ENCODE results near the gene SULT1C4.

The SULT1C4 gene

DNA sequence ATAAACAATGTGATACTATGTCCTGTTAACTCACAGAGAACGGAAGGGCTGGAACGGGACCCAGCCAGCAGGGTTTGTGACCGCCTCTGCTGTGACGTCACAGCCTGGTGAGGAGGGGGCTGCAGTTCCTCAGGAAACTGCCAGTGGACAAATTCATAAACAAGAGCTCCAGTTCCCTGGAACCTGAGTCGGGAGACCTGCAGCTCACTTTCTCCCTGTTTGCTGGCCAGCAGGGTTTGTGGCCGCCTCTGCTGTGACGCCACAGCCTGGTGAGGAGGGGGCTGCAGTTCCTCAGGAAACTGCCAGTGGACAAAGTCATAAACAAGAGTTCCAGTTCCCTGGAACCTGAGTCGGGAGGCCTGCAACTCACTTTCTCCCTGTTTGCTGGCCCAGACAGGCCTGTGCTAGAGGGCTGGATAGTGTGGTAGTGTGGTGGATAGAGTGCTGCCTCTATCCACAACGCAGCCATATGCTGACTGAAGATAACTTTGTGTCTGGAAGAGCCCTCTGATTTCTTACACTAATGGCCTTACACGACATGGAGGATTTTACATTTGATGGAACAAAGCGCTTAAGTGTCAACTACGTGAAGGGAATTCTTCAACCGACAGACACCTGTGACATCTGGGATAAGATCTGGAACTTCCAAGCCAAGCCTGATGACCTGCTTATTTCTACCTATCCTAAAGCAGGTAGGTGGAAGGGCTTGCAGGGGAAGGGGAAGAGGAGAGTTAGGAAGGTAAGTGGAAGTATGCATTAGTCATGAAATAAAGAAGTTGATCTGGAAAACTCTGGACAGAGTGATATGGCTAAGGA, at the start of gene SULT1C4:
TSS of gene SULT1C4 (plus strand) at position 140 of the 816 bp plus-strand sequence. CDS start at position 524, 384 bp downstream.
- DNase-seq (ENCODE audit: low spot score): no peak
- in situ Hi-C loops (cut with MboI; ENCODE audit: low pct_unique_long_range_greater_than_20kb, low sequenced_read_pairs, unreplicated experiment): loop anchor here (25.0 kb wide), 1 partner anchor 209 kb away; no protein-coding TSS in a partner anchor
- TF ChIP-seq, protein P1, sequence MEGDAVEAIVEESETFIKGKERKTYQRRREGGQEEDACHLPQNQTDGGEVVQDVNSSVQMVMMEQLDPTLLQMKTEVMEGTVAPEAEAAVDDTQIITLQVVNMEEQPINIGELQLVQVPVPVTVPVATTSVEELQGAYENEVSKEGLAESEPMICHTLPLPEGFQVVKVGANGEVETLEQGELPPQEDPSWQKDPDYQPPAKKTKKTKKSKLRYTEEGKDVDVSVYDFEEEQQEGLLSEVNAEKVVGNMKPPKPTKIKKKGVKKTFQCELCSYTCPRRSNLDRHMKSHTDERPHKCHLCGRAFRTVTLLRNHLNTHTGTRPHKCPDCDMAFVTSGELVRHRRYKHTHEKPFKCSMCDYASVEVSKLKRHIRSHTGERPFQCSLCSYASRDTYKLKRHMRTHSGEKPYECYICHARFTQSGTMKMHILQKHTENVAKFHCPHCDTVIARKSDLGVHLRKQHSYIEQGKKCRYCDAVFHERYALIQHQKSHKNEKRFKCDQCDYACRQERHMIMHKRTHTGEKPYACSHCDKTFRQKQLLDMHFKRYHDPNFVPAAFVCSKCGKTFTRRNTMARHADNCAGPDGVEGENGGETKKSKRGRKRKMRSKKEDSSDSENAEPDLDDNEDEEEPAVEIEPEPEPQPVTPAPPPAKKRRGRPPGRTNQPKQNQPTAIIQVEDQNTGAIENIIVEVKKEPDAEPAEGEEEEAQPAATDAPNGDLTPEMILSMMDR (IDR thresholded peaks at IDR 0.05; ENCODE audit: extremely low read depth, insufficient read depth, missing control alignments): no peak

DNA sequence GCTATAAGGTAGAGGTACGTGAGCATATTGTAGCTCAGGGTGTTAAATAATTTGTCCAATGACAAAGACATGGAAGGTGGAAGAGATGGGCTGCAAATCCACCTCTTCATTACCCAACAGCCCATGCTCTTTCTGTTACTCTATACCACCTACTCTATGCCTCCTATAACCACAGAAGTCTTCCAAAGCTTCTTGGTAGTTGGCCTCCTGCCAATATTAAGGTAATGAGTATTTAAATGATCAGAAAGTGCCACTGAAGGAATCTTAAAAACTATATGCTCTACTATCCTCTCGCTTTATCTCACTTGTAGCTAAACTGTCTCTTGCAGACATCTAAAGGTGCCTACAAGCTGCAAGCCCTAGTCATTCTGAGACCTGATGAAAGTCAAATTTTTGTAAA, 48.0 kb upstream of the SULT1C4 start:
- in situ Hi-C loops (cut with MboI; ENCODE audit: low pct_unique_long_range_greater_than_20kb, low sequenced_read_pairs, unreplicated experiment): no loop called here
- DNase-seq (ENCODE audit: low spot score): no peak
- TF ChIP-seq, protein P1 (IDR thresholded peaks at IDR 0.05; ENCODE audit: extremely low read depth, insufficient read depth, missing control alignments): no peak

DNA sequence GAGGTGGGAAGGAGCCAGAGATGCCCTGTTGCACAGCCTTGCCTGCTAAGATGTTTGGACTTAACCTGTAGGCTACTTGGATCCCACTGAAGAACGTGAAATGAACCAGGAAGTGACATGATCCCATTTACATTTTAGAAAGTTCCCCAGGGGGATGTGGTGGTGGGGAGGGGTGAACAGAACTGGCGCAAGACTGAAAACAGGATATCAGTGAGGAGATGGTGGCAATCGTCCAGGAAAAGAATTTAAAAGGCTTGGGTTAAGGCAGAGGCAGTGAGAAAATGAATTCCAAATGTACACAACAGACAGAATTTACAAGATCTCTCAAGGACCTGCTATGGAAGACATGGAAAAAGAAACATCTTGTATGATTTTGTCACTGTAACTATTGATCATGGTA, 46.8 kb upstream of the SULT1C4 start:
- DNase-seq (ENCODE audit: low spot score): no peak
- TF ChIP-seq, protein P1 (IDR thresholded peaks at IDR 0.05; ENCODE audit: extremely low read depth, insufficient read depth, missing control alignments): no peak
- in situ Hi-C loops (cut with MboI; ENCODE audit: low pct_unique_long_range_greater_than_20kb, low sequenced_read_pairs, unreplicated experiment): no loop called here

DNA sequence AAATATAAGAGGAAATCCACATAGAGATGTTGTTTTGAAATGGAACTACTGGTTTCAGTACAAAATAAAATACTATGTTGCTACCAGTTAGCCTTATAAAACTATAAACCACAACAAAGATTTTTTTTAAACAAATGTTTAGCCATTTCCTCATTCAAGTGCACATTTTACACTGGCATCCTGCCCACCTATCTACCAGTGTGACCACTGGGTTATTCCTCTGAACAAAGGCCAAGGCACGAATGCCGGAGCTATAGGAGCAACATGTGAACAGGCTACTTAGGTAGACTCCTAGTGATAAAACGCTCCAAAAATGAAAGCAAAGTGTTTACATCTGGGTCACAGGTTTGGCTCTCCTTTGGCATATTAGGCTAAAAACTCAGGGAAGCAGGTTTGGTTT, 31.8 kb upstream of the SULT1C4 start:
- in situ Hi-C loops (cut with MboI; ENCODE audit: low pct_unique_long_range_greater_than_20kb, low sequenced_read_pairs, unreplicated experiment): no loop called here

DNA sequence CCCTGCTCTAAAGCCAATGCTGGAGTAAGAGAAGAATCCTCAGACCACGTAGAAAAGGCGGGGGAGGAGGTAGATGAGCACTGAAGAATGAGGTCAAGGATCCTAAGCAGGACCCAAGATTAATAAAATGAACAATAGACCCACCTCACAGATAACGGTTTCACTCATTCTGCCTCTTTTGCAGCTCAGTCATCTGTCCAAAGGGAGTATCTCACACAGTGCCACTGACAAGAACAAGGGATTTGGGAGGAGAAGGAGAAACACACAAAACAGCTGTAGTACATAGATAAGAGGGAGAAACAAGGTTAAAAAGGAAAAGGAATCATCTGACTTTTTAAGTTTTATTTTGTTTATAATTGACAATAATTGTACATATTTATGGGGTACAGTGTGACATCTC, 30.9 kb upstream of the SULT1C4 start:
- in situ Hi-C loops (cut with MboI; ENCODE audit: low pct_unique_long_range_greater_than_20kb, low sequenced_read_pairs, unreplicated experiment): no loop called here
- TF ChIP-seq, protein P1 (IDR thresholded peaks at IDR 0.05; ENCODE audit: extremely low read depth, insufficient read depth, missing control alignments): no peak
- no peak for DNase-seq (ENCODE audit: low spot score)

More for the DNA sequence above, 31.8 kb upstream of the SULT1C4 start:
- TF ChIP-seq, protein P1 (IDR thresholded peaks at IDR 0.05; ENCODE audit: extremely low read depth, insufficient read depth, missing control alignments): no peak
- DNase-seq (ENCODE audit: low spot score): no peak

DNA sequence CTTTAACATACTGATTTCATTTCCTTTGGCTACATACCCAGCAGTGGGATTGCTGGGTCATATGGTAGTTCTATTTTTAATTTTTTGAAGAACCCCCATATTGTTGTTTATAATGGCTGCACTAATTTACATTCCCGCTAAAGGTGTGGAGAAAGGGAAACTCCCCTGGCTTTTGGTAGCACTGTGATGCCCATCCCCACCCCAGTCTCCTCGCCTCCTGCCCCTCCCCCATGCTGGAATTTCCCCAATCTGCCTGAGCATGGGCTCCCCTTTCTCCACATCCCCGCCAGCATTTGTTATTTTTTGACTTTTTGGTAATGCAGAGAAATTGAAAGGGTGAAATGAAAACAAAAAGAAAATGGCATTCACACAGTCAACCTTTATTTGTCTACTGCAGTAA, 30.0 kb upstream of the SULT1C4 start:
- no peak for DNase-seq (ENCODE audit: low spot score)
- in situ Hi-C loops (cut with MboI; ENCODE audit: low pct_unique_long_range_greater_than_20kb, low sequenced_read_pairs, unreplicated experiment): no loop called here
- TF ChIP-seq, protein P1 (IDR thresholded peaks at IDR 0.05; ENCODE audit: extremely low read depth, insufficient read depth, missing control alignments): no peak

Data from GM13977 (cell line).